ENCODE results near the gene SPATA2L. TPM values are rescaled to one million over a fixed set of nuclear protein-coding genes. Genes with fewer than 3 reads are reported as not detected.

The SPATA2L gene
- total and polyA plus RNA-seq, 2 of the 8 experiments (the other 6 are each of a cell fraction or from before 2014, with no cell fraction given): 9.3 to 12.5 TPM

DNA sequence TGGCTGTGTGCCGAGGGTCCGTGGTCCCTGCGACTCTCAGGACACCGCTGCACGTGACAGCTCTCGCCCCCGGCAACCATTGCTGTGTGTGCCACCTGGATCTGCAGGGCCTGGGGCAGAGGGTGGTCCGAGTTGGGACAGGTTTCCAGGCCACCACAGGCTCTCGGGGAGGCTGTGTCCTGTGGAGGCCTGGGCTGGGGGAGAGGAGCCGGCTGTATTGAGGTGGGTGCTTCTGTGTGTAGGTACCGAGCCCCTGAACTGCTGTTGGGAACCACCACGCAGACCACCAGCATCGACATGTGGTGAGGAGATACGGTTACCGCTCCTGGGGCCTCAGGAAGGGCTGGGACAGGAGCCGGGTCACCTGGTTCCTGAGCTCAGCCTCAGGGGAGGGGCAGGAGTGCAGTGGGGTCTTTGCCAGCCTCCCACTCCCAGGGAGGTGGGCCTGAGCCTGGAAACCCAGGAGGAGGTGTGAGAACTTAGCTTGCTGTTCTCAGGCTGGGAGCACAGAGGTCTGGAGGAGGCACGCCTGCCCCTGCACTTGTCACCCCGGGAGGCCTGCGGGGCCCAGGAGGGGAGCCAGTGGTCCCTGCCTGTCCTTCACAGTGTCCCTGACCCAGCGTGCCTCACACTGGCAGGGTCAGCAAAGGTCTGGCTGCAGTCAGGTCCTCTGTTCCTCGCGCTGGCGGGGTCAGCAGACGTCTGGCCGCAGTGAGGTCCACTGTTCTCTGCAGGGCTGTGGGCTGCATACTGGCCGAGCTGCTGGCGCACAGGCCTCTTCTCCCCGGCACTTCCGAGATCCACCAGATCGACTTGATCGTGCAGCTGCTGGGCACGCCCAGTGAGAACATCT, 7.3 kb downstream of the SPATA2L start:
- H3K23me2 ChIP-seq (ENCODE audit: low read depth, low read length): no peaks in the 10 kb centered on the region
- no peak overlapping the region for H3K56ac ChIP-seq (replicated peaks; ENCODE audit: insufficient read length, low read depth, low read length)
- H3K27me3 ChIP-seq (replicated peaks in 1 of 4; ENCODE audit: control insufficient read depth in 3 of 4, extremely low read depth in 1 of 4, insufficient read depth in 3 of 4, low read length in 3 of 4): no peaks in the 10 kb centered on the region
- no peak overlapping the region for H2BK120ac ChIP-seq (replicated peaks; ENCODE audit: low read depth, low read length)
- H3K14ac ChIP-seq (ENCODE audit: insufficient read length): no peak overlapping the region
- H3K4me3 ChIP-seq (ENCODE audit: extremely low read depth in 1 of 4, insufficient read depth in 2 of 4, low read depth in 3 of 4, low read length in 4 of 4): no peak overlapping the region
- CTCF ChIA-PET (ENCODE audit: partially characterized antibody): interaction anchor here (0.7 to 1.2 kb wide), 4 partner anchors 17 to 94 kb away, joined by 3 to 4 read pairs (median 4); no protein-coding TSS in a partner anchor
- no peaks in the 10 kb centered on the region for H3K9me3 ChIP-seq (ENCODE audit: insufficient read depth in 2 of 2, low read depth in 1 of 2, low read length in 1 of 2)
- H4K91ac ChIP-seq (replicated peaks; ENCODE audit: insufficient read length, low read length): no peak overlapping the region
- no peak overlapping the region for H4K8ac ChIP-seq (ENCODE audit: extremely low read depth, insufficient read depth, low read length)
- H4K20me1 ChIP-seq (replicated peaks in 1 of 2; ENCODE audit: control insufficient read depth in 1 of 2, insufficient read depth in 2 of 2, low read length in 2 of 2): peaks cover 0 to 25% of the 10 kb centered on the region in 2 experiments
- H2BK20ac ChIP-seq (ENCODE audit: low read length): no peak overlapping the region
- H3K23ac ChIP-seq (ENCODE audit: insufficient read length): no peak overlapping the region
- H3K4me2 ChIP-seq (ENCODE audit: insufficient read depth in 1 of 2, low read depth in 2 of 2, low read length in 2 of 2): no peak overlapping the region
- no peak overlapping the region for H4K5ac ChIP-seq (ENCODE audit: insufficient read length, low read depth, low read length)
- no peak for FAIRE-seq
- no peak overlapping the region for H3K4ac ChIP-seq (replicated peaks; ENCODE audit: insufficient read length, low read depth, low read length)
- 95% methylated on average over 32 of the region's 32 CpGs; no CpG with 5 or more reads in 1 of the 2 experiments for WGBS, 2 experiments (ENCODE audit: extremely low coverage in 1 of 2, insufficient coverage in 1 of 2, insufficient read length in 1 of 2, insufficient replicate concordance in 2 of 2, low coverage in 1 of 2, low lambda C conversion rate in 2 of 2, missing lambda C conversion rate in 1 of 2)
- no peak overlapping the region for H2BK12ac ChIP-seq (ENCODE audit: low read depth, low read length)
- no peaks in the 10 kb centered on the region for H3K4me1 ChIP-seq (replicated peaks in 1 of 4; ENCODE audit: control insufficient read depth in 3 of 4, insufficient read depth in 4 of 4, low read length in 3 of 4)
- H2BK15ac ChIP-seq (ENCODE audit: low read length): no peak overlapping the region
- 0 out of 2 replicates have a peak overlapping the region, but pooled peaks have one; percentile 44 for H2BK5ac ChIP-seq (ENCODE audit: low read depth, low read length)
- no peak overlapping the region for H3K27ac ChIP-seq (ENCODE audit: low read depth, low read length)
- no peak for DNase-seq (ENCODE audit: low read depth in 1 of 2, low spot score in 2 of 2)
- H2AFZ ChIP-seq (ENCODE audit: low read length): no peak overlapping the region
- POLR2A ChIA-PET (ENCODE audit: partially characterized antibody): interaction anchor here (0.8 to 6.6 kb wide), 6 partner anchors 9 to 129 kb away, joined by 3 to 36 read pairs (median 4); no protein-coding TSS in a partner anchor
- H2AK5ac ChIP-seq (ENCODE audit: low read depth, low read length): no peak overlapping the region
- H3K36me3 ChIP-seq (ENCODE audit: control insufficient read depth in 2 of 4, insufficient read depth in 4 of 4, low read length in 3 of 4): peaks cover 3 to 40% (median 17%) of the 10 kb centered on the region in 4 experiments; a peak in 7 of 8 replicates
- H3K79me2 ChIP-seq (ENCODE audit: control insufficient read depth in 1 of 2, insufficient read depth in 2 of 2, low read length in 2 of 2): no peaks in the 10 kb centered on the region
- no peak overlapping the region for H3K9ac ChIP-seq (replicated peaks in 1 of 4; ENCODE audit: extremely low read depth in 1 of 4, low read depth in 3 of 4, low read length in 3 of 4)
- H3K79me1 ChIP-seq (ENCODE audit: low read depth, low read length): peaks cover 3% of the 10 kb centered on the region
- H3K18ac ChIP-seq (ENCODE audit: extremely low read depth, low read length): no peak overlapping the region
- no peak for TF ChIP-seq KDM4A (IDR thresholded peaks at IDR 0.05; ENCODE audit: low read depth, low read length, severe bottlenecking)
- TF ChIP-seq SIN3A (conservative IDR thresholded peaks at IDR 0.05 in 1 of 2, IDR thresholded peaks at IDR 0.05 in 1 of 2; ENCODE audit: low read depth in 1 of 2, low read length in 2 of 2): no peak
- no peak for TF ChIP-seq MAFK (IDR thresholded peaks at IDR 0.05; ENCODE audit: low read depth, low read length)
- TF ChIP-seq TAF7 (optimal IDR thresholded peaks at IDR 0.05; ENCODE audit: borderline replicate concordance, low read depth, low read length): no peak
- no peak for TF ChIP-seq EZH2 (IDR thresholded peaks at IDR 0.05; ENCODE audit: low read depth, low read length, severe bottlenecking)
- TF ChIP-seq BACH1 (IDR thresholded peaks at IDR 0.05; ENCODE audit: low read length): no peak
- TF ChIP-seq ATF2 (IDR thresholded peaks at IDR 0.05; ENCODE audit: low read length): no peak
- TF ChIP-seq NRF1 (IDR thresholded peaks at IDR 0.05; ENCODE audit: low read depth, low read length): no peak
- no peak for TF ChIP-seq TEAD4 (IDR thresholded peaks at IDR 0.05; ENCODE audit: low read depth, low read length)
- TF ChIP-seq JUND (IDR thresholded peaks at IDR 0.05; ENCODE audit: low read length): no peak

Data from H1 (cell line).